ENCODE data around the gene AKAP17A. TPM values are rescaled to one million over a fixed set of nuclear protein-coding genes. Genes with fewer than 3 reads are reported as not detected.
"Not testable (repeated sequence)": the region's sequence is repeated elsewhere in the genome, so short reads cannot be mapped to it uniquely, and the experiment has no call there.

The AKAP17A gene
- polyA plus RNA-seq, 1 donor (not counting 4 experiments of a cell fraction or from before 2014, with no cell fraction given): 12.8 TPM

GRCh38 chrX:1555370-1555769 is 36.0 kb upstream of the AKAP17A start:
- dilution Hi-C loops (cut with MboI; ENCODE audit: extremely low pct_ligation_motif_present, low sequenced_read_pairs): no loop called here
- no peak overlapping the region for H3K27ac ChIP-seq (ENCODE audit: control insufficient read depth, insufficient read depth, low read length)
- no peak overlapping the region for H2AFZ ChIP-seq (ENCODE audit: control insufficient read depth, low read length)
- no peak overlapping the region for H3K4me2 ChIP-seq (ENCODE audit: control insufficient read depth, extremely low read depth, insufficient read depth, low read depth, low read length)
- no peak overlapping the region for H3K4me3 ChIP-seq (ENCODE audit: control insufficient read depth in 2 of 3, extremely low read depth in 1 of 3, insufficient read depth in 2 of 3, low read depth in 1 of 3, low read length in 3 of 3)
- H3K4me1 ChIP-seq (ENCODE audit: control insufficient read depth, extremely low read depth, insufficient read depth, low read length): no peaks in the 10 kb centered on the region
- TF ChIP-seq EZH2 (IDR thresholded peaks at IDR 0.05; ENCODE audit: low read length) (no peak), CTCF (optimal IDR thresholded peaks at IDR 0.05 in 1 of 3, IDR thresholded peaks at IDR 0.05 in 1 of 3, conservative IDR thresholded peaks at IDR 0.05 in 1 of 3; ENCODE audit: extremely low read depth in 1 of 3, insufficient read depth in 2 of 3, low read length in 3 of 3) (no peak)
- no peaks in the 10 kb centered on the region for H3K36me3 ChIP-seq (ENCODE audit: control insufficient read depth in 2 of 2, extremely low read depth in 1 of 2, insufficient read depth in 2 of 2, low read length in 2 of 2)
- H3K27me3 ChIP-seq (ENCODE audit: control insufficient read depth, extremely low read depth, insufficient read depth, low read length): no peaks in the 10 kb centered on the region
- no peak overlapping the region for H3K9ac ChIP-seq (ENCODE audit: control insufficient read depth, extremely low read depth, insufficient read depth, low read length)
- DNase-seq (ENCODE audit: low read depth, low spot score) (no peak), FAIRE-seq (no peak)
- no peaks in the 10 kb centered on the region for H4K20me1 ChIP-seq (ENCODE audit: control insufficient read depth, extremely low read depth, insufficient read depth, low read length)
- no peaks in the 10 kb centered on the region for H3K9me1 ChIP-seq (ENCODE audit: control insufficient read depth, extremely low read depth, insufficient read depth, low read length)
- H3K9me3 ChIP-seq (ENCODE audit: control insufficient read depth, low read depth, low read length): no peaks in the 10 kb centered on the region
- H3K79me2 ChIP-seq (ENCODE audit: control insufficient read depth, insufficient read depth, low read length): no peaks in the 10 kb centered on the region

- H2AFZ ChIP-seq (ENCODE audit: control insufficient read depth, low read length); H3K36me3 ChIP-seq (ENCODE audit: control insufficient read depth in 2 of 2, extremely low read depth in 1 of 2, insufficient read depth in 2 of 2, low read length in 2 of 2); H3K9ac ChIP-seq (ENCODE audit: control insufficient read depth, extremely low read depth, insufficient read depth, low read length); H3K4me2 ChIP-seq (ENCODE audit: control insufficient read depth, extremely low read depth, insufficient read depth, low read depth, low read length); H4K20me1 ChIP-seq (ENCODE audit: control insufficient read depth, extremely low read depth, insufficient read depth, low read length); H3K4me1 ChIP-seq (ENCODE audit: control insufficient read depth, extremely low read depth, insufficient read depth, low read length); H3K27me3 ChIP-seq (ENCODE audit: control insufficient read depth, extremely low read depth, insufficient read depth, low read length); H3K79me2 ChIP-seq (ENCODE audit: control insufficient read depth, insufficient read depth, low read length); H3K4me3 ChIP-seq (ENCODE audit: control insufficient read depth in 2 of 3, extremely low read depth in 1 of 3, insufficient read depth in 2 of 3, low read depth in 1 of 3, low read length in 3 of 3); H3K9me3 ChIP-seq (ENCODE audit: control insufficient read depth, low read depth, low read length); H3K9me1 ChIP-seq (ENCODE audit: control insufficient read depth, extremely low read depth, insufficient read depth, low read length); FAIRE-seq; DNase-seq (ENCODE audit: low read depth, low spot score); dilution Hi-C loops (cut with MboI; ENCODE audit: extremely low pct_ligation_motif_present, low sequenced_read_pairs); H3K27ac ChIP-seq (ENCODE audit: control insufficient read depth, insufficient read depth, low read length): not testable (repeated sequence)
Measured at GRCh38 chrX:1557442-1557841, 34.0 kb upstream of the AKAP17A start.

GRCh38 chrX:1558761-1559468 is 32.5 kb upstream of the AKAP17A start:
- Histone ChIP-seq H3K36me3 (ENCODE audit: control insufficient read depth in 2 of 2, extremely low read depth in 1 of 2, insufficient read depth in 2 of 2, low read length in 2 of 2) (no peaks in the 10 kb centered on the region), H2AFZ (ENCODE audit: control insufficient read depth, low read length) (no peak overlapping the region), H3K27me3 (ENCODE audit: control insufficient read depth, extremely low read depth, insufficient read depth, low read length) (no peaks in the 10 kb centered on the region), H3K4me3 (ENCODE audit: control insufficient read depth in 2 of 3, extremely low read depth in 1 of 3, insufficient read depth in 2 of 3, low read depth in 1 of 3, low read length in 3 of 3) (no peak overlapping the region), H3K4me1 (ENCODE audit: control insufficient read depth, extremely low read depth, insufficient read depth, low read length) (no peaks in the 10 kb centered on the region), H3K9ac (ENCODE audit: control insufficient read depth, extremely low read depth, insufficient read depth, low read length) (no peak overlapping the region), H4K20me1 (ENCODE audit: control insufficient read depth, extremely low read depth, insufficient read depth, low read length) (no peaks in the 10 kb centered on the region), H3K9me1 (ENCODE audit: control insufficient read depth, extremely low read depth, insufficient read depth, low read length) (no peaks in the 10 kb centered on the region), H3K27ac (ENCODE audit: control insufficient read depth, insufficient read depth, low read length) (no peak overlapping the region), H3K9me3 (ENCODE audit: control insufficient read depth, low read depth, low read length) (no peaks in the 10 kb centered on the region), H3K79me2 (ENCODE audit: control insufficient read depth, insufficient read depth, low read length) (no peaks in the 10 kb centered on the region), H3K4me2 (ENCODE audit: control insufficient read depth, extremely low read depth, insufficient read depth, low read depth, low read length) (no peak overlapping the region)
- FAIRE-seq (no peak), DNase-seq (ENCODE audit: low read depth, low spot score) (no peak)
- TF ChIP-seq CTCF (optimal IDR thresholded peaks at IDR 0.05 in 1 of 3, IDR thresholded peaks at IDR 0.05 in 1 of 3, conservative IDR thresholded peaks at IDR 0.05 in 1 of 3; ENCODE audit: extremely low read depth in 1 of 3, insufficient read depth in 2 of 3, low read length in 3 of 3) (no peak), EZH2 (IDR thresholded peaks at IDR 0.05; ENCODE audit: low read length) (no peak)
- dilution Hi-C loops (cut with MboI; ENCODE audit: extremely low pct_ligation_motif_present, low sequenced_read_pairs): no loop called here
